Posterior vena cava (tissue), 2 donors: ENCODE results near the gene FLCN. TPM values are rescaled to one million over a fixed set of nuclear protein-coding genes. Genes with fewer than 3 reads are reported as not detected.
"Not testable (repeated sequence)": the region's sequence is repeated elsewhere in the genome, so short reads cannot be mapped to it uniquely, and the experiment has no call there.

Source experiments
- DNase-seq: peaks from one replicate; pipeline ENCODE4 v3.0.0-alpha.2; 2020; ENCODE audit warnings: low spot score
- intact Hi-C, 2 donors: fragments of 100-400 bp; cut with DNase I; formaldehyde crosslinking; loops; one replicate each; pipeline versions ENCODE4 v1.14.1 to v1.14.2; 2022 to 2023
- total RNA-seq, 2 donors: library from RNA; stranded (reverse); fragmentation: NEBNext Ultra II Directional; extraction: Animal tissue kit (Norgen Biotek cat#: 25700); gene quantifications; one replicate each; pipeline ENCODE4 v1.2.1, GENCODE V29; 2021
- donor health status: DM: yes; HTN: yes; CAD: no.
- donor health status: DM: yes; HTN: yes; CAD: no.

FLCN gene
- total RNA-seq, 2 donors from 2014 or later, result 37.9 to 53.5 TPM

DNA sequence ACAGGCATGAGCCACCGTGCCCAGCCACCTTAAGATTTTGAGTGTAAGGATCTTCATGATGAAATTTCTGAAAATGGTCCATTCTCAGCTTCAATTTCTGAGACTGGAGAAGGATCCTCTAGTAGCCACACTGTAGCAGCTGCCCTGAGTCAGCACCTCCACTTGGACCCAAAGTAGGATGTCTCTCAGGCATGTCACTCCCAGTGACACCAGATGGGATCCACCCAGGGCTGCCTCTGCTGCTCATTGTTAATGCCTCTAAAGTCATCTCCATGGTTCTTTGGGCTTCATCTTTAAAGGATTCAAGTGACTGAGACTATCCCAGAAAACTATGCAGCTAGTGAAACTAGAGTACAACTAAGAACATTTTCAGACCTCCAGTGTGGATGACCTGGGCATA is 38.7 kb downstream of the FLCN start:
- DNase-seq, result no peak
- intact Hi-C loops, result no loop called here

DNA sequence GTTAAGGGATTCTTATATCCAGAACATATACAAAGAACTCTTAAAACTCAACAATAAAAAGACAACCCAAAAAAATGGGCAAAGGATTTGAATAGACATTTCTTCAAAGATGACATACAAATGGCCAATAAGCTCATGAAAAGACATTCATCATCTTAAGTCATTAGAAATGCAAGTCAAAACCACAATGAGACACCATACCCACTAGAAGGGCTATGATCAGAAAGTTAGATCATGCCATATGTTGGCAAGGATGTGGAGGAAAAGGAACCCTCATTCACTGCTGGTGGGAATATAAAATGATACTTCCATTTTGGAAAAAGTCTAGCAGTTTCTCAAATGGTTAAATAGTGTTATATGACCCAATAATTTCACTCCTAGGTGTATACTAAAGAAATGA is 40.2 kb downstream of the FLCN start:
- intact Hi-C loops, result no loop called here
- no peak for DNase-seq

GRCh38 chr17:17195466-17195865 is 41.5 kb downstream of the FLCN start:
- intact Hi-C loops, DNase-seq: not testable (repeated sequence)

DNA sequence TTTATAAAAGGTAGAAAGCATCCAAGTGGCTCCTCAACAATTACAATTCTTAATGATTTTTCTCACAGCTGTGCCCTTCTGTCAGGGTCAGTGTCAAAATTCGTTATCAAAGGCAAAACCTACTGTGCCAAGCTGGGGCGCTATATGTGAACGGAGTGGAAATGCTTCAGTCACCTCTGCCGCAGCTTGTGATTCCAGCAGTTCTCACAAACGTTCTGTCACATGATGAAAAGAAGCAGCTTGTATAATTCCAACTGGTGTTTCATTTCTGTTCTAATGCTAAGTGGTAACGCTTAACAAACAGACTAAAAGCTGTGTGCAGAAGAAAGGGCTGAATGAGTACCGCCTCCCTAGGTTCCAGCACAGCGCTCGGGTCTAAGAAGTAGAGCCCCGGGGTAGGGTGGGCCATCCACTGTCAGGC is 45.0 kb downstream of the FLCN start:
- intact Hi-C loops, result no loop called here
- DNase-seq, result no peak

- DNase-seq, result no peak
- intact Hi-C loops, result no loop called here
Measured at GRCh38 chr17:17191346-17191792, 45.6 kb downstream of the FLCN start.

DNA sequence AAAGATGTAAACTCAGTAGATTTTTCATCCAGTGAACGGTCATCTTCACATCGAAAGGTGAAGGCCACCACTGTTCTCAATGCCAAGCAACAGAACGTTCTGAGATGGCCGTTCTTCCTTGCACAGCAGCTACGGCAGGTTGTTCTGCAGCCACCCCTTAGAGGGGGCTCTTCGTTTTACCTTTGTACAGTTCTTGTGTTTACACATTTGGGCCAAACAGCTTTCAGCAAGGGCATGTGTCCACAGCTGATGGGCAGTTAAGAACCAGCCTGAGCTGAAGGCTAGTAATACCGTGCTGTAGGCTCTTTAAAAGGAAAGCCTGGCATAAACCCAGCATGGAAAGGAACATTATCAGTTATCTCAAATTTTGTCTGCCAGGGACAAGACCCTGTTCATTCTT is 46.8 kb downstream of the FLCN start:
- intact Hi-C loops, result no loop called here
- DNase-seq, result no peak

- DNase-seq, result no peak
- intact Hi-C loops, result no loop called here
Measured at GRCh38 chr17:17189559-17189958, 47.4 kb downstream of the FLCN start.

- intact Hi-C loops, result no loop called here
Measured at GRCh38 chr17:17188586-17188985, 48.4 kb downstream of the FLCN start.

GRCh38 chr17:17186551-17187505 is 50.1 kb downstream of the FLCN start:
- intact Hi-C loops, result no loop called here
- DNase-seq, result no peak

More at GRCh38 chr17:17188586-17188985, 48.4 kb downstream of the FLCN start:
- no peak for DNase-seq

DNA sequence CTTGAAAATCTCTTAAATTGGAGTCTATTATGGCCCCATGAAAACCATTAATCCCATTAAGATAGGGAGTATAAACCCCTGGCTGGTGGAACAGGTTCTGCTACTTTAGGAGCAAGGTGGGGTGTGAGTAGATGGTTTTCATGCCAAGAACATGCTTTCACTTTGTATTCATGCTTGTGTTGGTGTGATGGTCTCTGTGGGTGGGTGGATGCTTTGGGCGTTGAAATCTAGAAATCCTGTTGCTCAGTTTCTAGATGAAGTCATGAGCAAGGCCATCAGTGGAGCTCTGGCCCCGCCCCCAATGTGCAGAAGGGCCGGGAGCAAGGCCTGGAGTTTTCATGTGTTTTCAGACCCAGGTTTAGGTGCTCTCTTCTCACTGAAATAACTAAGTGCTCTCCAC is 50.9 kb downstream of the FLCN start:
- no peak for DNase-seq

GRCh38 chr17:17184985-17185757 is 51.8 kb downstream of the FLCN start:
- DNase-seq, intact Hi-C loops: not testable (repeated sequence)

More for the DNA sequence above, 50.9 kb downstream of the FLCN start:
- intact Hi-C loops, result no loop called here

DNA sequence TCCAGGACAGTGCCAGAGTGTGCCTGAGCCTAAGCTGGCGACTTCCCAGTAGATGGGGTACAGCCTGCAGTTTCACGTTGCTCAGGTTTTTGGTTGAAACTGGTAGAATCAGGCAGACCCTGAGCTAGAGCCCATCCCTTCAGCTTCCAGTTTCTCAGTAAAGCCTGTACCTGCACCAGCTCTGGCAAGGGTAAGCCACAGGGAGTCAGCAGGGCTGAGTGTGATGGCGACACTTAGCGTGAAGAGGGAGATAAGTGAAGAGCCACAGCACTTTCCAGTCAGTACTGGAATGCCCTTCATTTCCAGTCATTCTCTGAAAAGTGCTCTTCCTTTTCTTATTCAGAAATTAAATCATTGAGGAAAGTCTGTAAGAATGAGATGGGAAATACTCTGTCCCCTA is 53.2 kb downstream of the FLCN start:
- DNase-seq, result no peak
- intact Hi-C loops, result no loop called here

- no peak for DNase-seq
- intact Hi-C loops, result no loop called here
Measured at GRCh38 chr17:17182598-17183136, 54.3 kb downstream of the FLCN start.

GRCh38 chr17:17181666-17182597 is 55.0 kb downstream of the FLCN start:
- intact Hi-C loops, result no loop called here
- DNase-seq, result no peak

GRCh38 chr17:17180741-17181525 is 56.0 kb downstream of the FLCN start:
- no peak for DNase-seq
- intact Hi-C loops, result no loop called here

DNA sequence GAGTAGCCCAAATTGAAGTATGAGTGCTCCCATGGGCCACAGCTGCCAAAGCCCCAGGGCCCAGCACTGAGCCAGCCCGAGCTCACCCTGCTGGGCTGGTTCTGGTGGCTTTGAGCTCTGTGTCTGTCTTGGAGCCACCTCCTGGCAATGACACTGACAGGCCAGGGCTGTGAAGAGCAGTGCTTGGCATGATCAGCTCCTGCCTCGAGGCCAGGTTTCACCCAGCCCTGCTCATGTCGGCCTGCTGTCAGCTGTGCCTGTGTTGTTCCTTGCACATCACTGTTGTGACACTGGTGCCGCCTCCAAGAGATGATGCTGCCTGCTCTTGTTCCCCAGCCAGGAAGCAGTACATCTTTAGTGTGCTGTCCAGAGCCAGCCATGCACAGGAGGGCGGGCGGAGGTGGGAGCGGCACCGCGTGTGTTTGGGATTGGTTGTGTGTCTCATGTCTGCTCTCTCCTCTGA is 56.8 kb downstream of the FLCN start:
- intact Hi-C loops, result no loop called here
- DNase-seq, result no peak

DNA sequence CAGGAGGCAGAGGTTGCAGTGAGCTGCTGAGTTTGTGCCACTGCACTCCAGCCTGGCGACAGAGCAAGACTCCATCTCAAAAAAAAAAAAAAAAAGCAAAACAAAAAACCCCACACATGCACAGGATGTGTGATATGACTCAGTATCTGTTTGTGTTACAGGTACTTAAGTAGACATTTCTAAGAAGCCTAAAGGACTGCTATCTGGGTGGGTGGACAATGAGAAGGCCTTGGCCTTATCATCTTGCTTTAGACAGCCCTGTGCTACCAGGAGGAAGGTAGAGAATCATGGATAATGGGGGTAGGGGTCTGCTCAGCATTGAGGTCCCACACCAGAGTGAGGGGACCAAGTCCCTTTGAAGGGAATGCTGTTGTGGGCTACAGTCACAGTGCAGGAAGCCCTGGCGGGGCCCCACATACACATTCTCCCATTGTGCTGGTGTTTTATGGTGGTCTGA is 57.6 kb downstream of the FLCN start:
- DNase-seq, result no peak
- intact Hi-C loops, result no loop called here

GRCh38 chr17:17177176-17177575 is 59.8 kb downstream of the FLCN start:
- no peak for DNase-seq
- intact Hi-C loops, result no loop called here
